CD4-positive, alpha-beta T cell treated with Interleukin-1 beta for 1 hour (primary cell): Measurements from ENCODE around the gene FOXC2.
A peak's percentile ranks its signal among the peaks of the same experiment; 100 is the strongest.
"Not testable (repeated sequence)": the region's sequence is repeated elsewhere in the genome, so short reads cannot be mapped to it uniquely, and the experiment has no call there.

ENCODE experiments used
- DNase-seq, 2 donors: peaks; one replicate each; pipeline ENCODE4 v3.0.0-alpha.2; 2020 to 2022

The FOXC2 gene

GRCh38 chr16:86575095-86575685 lies 8.6 kb downstream of the FOXC2 start:
- DNase-seq: no peak

DNA sequence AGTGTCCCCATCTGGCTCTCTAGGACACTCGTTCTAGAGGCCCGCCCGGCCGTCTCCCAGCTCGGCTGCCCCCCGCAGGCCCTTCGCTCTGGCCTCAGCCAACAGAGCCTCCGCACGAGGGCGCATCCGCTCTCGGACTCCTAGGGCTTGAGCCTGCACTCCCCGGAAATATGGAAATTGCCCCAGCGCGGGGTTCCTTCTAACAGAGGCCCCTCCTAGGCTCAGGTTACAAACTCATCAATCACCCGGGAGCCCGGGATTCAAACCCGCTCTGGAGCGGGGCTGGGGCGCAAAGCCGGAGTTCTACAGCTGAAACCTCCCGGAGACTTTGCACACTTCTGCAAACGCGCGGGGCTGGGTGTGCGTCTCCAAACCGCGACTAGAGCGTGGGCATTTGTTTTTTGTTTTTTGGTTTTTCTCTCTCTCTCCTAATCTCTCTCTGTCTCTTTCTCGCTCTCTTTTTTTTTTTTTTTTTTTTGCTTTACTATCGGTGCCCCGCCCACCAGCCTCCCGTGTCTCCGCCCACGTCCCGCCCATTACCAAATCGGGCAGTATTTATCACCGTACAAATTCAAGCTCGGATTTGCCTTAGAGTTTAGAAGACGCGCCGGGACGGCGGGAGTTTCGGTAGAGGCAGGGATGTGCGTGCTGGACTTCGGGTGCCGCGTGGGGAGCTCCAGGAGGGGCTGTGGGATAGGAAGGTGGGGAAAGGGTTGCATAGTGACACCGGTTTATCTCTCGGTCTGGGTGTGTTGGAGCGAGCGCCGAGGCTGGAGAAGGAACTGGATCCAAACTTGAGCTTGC lies 9.3 kb downstream of the FOXC2 start:
- peak; percentile 25 to 35 for DNase-seq

- no peak for DNase-seq
These were observed 10.1 kb downstream of the FOXC2 start for GRCh38 chr16:86576591-86577313.

DNA sequence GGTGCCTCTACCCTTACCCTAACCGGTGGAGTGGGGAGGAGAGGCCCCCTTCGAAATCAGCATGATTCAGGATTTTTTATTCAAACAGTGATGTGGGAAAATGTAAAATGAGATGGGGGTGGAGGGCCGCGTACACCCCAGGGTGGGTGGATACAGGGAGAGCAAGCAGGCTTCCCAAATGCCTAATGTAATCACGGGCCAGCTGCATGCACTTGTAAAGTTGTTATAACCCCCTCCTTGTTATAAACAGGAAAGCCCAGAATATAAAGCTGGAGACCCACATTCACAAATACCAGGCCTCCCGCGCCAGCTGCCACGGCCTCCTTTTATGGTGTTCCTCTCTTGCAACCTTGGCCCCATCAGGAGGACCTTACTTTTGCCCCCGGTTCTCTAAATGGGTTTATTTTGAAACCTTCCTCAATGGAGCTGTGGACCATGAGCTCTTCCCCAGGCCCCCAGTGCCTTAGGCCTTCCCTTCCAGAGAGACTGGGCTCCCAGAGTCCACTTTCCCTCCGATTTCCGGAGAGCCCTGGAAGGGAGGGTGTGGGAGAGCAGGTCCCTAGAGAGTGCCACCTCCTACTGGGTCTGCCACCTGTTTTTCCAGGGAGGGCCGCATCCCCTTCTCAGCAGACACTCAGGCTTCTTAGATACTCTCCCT lies 10.8 kb downstream of the FOXC2 start:
- no peak for DNase-seq

- DNase-seq: no peak
These were observed 11.5 kb downstream of the FOXC2 start, which contains the start of gene FOXL1 for GRCh38 chr16:86578061-86578599. TSS of gene FOXL1 (plus strand) at chr16:86578549. CDS start at chr16:86578724, 175 bp downstream.

DNA sequence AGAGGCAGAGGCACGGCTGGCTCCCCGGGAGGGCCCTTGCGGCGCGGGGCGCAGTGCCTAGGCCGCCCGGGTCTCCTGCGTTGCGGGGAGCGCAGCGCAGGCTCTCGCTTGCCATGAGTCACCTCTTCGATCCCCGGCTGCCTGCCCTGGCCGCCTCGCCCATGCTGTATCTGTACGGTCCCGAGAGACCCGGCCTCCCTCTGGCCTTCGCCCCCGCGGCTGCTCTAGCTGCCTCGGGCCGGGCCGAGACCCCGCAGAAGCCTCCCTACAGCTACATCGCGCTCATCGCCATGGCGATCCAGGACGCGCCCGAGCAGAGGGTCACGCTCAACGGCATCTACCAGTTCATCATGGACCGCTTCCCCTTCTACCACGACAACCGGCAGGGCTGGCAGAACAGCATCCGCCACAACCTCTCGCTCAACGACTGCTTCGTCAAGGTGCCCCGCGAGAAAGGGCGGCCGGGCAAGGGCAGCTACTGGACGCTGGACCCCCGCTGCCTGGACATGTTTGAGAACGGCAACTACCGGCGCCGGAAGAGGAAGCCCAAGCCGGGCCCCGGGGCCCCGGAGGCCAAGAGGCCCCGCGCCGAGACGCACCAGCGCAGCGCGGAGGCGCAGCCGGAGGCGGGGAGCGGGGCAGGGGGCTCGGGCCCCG lies 12.1 kb downstream of the FOXC2 start:
- DNase-seq: no peak

DNA sequence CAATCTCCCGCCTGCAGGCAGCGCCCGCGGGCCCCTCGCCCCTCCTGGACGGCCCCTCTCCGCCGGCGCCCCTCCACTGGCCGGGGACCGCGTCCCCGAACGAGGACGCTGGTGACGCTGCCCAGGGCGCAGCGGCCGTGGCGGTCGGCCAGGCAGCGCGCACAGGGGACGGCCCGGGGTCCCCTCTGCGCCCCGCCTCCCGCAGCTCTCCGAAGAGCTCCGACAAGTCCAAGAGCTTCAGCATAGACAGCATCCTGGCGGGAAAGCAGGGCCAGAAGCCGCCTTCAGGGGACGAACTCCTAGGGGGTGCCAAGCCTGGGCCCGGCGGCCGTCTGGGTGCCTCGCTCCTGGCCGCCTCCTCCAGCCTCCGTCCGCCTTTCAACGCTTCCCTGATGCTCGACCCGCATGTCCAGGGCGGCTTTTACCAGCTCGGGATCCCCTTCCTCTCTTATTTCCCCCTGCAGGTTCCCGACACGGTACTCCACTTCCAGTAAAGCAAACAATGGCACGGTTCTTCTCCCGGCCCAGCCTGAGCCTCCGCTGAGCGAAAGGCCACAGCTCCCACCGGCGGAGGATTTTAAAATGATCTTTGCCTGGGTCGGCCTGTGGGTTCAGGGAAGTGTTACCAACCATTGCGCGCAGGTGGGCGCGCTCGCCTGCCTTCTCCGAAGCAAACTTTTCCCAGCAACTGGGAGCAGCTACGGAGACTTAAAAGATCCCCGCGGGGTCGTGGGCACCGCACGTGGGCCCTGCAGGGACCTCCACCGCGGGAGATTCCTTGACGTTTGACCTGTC lies 12.8 kb downstream of the FOXC2 start:
- no peak for DNase-seq

DNA sequence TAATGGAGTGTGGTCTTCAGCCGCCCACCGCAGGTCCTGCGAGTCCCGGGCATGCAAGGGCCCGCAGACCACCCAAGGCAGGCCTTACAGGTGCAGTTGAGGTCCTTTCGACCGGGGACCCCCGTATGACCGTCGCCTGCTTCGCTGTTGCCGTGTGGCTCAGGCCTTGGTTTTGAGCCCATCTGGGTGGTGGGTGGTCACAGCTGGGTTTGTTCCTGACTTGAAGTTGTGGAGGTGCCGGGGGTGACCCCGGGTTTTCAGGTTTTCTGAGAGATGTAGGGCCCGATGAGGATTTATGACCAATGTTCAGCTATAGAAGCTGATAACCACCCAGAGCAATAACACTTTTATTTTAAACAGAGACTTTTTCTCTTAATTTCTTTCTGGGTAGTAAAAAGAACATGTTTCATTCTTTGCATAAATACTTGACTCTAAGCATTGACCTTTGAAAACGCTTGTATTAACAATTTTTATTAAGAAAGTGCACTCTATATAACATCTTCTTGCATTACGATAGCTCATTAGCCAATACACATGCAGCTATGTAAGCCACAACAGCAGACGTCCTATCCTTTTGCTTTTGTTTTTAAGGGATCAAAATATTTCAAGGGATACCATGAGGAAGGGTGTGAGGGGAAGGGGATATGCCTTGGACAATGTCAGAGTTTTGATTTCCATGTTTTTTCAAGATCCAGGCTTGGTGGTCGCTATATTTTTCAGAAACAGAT lies 13.6 kb downstream of the FOXC2 start:
- DNase-seq: no peak

GRCh38 chr16:86580791-86581170 lies 14.2 kb downstream of the FOXC2 start:
- no peak for DNase-seq

DNA sequence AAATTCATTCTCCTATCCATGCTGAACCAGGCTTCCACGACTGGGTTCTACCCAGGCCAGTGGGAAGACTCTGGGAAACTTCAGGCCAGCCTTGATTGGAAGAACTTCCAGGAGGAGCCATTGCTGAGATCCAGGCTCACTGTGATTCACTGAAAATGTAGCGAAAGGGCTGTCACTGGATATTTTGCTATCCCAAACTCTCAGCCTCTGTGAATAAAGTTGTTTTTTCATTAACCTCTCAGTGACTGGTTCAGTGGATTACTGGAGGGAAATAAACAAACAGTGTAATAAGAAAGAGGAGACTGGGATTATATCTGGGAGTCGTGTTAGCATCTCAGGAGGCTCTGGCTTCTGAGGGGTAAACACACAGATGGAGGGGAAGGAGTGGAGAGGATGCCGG lies 14.8 kb downstream of the FOXC2 start:
- DNase-seq: no peak

- no peak for DNase-seq
These were observed 17.5 kb downstream of the FOXC2 start for GRCh38 chr16:86584071-86584685.

DNA sequence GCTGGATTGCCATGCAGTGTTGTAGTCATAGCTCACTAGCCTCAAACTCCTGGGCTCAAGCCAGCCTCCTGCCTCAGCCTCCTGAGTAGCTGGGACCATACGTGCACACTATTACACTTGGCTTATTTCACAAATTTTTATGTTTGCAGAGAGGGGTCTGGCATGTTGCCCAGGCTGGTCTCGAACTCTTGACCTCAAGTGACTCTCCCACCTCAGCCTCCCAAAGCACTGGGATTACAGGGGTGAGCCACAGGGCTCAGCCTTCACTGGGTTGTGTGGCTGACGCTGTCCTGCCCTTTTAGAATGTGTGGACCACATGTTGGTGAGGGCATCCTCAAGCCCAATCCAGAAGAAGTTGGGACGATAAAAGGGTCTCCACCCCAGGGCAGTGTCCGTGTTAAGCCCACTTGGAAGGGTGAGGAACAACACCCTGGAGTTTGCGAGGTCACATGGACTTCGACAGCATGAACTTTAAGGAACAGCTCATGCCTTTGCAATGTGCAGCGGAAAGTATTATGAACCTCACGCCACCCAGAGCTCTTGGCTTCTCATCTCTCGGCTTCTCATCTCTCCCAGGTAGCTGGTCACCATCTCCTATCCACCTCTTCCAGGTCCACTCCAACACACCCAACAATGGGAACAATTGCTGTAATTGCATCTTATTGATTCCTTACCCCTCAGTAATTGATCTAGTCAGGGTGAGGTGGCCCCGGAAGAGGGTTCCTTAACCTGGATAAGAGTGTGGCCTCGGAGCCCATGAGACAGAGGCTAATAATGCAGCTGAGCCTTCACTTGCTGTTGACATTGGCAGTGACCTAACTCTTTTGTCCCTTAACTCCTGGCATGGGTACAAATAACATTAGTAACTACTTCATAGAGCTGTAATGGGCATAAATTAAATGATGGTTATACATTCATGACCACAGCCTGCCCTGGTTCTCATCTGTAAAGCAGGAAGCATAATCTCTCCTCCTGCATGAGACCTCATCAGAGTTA lies 18.4 kb downstream of the FOXC2 start:
- no peak for DNase-seq

DNA sequence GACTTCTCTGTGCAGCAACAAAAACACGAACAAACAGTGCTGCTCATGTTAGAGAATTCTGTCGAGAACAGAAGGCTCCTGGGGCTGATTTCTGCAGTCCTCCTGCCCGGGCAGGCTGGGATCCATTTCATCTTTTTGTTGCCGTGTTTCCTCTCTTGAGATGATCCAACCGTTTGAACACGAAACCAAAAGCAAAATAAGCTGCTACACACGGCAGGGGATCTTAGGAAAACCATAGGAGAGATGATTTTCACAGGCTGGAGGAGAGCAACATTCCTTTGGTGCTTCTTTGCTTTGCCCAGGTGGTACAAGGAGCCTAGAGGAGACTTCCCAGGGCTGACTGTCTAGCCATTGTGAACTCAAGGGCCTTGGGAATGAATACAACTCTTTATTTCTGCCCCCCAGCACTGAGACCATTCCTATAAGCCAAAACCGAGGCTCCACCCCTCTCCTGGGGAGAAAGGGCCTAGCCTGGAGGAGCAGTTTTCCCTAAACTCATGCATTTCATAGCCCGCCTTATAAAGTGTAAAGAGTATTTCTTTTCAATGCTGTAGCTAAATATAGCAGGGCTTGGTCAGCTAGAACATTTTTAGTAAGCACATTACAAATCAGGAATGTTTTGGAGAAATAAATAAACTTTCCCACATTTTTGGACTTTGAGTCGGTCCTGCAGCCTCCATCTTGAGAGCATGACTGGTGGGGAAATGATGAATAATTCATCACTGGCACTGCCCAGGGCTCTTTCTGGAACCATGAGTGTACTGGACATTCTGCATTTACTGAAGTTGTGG lies 19.4 kb downstream of the FOXC2 start:
- no peak for DNase-seq

DNA sequence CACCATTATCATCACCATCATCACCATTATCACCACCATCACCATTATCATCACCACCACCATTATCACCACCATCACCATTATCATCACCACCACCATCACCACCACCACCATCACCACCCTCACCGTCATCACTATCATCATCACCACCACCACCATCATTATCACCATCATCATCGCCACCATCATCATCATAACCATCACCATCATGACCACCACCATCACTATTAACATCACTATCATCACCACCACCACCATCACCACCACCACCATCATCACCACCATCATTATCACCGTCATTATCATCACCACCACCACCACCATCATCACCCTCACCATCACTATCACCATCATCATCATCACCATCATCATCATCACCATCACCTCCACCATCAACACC lies 20.9 kb downstream of the FOXC2 start:
- no peak for DNase-seq

GRCh38 chr16:86587955-86588354 lies 21.3 kb downstream of the FOXC2 start:
- not testable (repeated sequence) for DNase-seq

DNA sequence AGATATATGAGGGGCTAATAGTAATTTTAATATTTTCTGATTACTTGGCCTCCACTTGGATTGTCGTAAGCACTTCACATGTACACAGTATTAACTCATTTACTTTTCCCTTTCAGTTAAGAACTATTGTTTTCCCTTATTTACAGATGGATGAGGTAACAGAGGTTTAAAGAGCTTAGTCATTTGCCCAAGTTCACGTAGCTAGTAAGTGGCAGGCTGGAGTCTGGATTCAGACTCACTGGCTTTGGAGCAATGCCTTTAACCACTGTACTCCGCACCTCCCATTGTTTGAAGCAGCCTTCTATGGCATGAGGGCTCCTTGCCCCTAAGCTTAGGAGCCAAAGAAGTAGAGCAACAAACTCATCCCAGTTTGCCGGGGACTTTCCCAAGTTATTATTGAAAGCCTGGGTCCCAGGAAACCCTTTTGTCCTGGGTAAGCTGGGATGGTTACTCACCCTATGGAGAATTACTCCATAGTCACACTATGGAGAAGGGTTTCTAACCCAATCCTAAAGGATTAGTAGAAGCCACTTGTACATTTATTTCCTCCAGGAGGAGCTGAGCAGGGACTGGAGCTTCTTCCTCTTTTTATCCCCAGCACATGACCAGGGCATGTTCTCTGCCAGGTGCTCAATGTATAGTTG lies 24.0 kb downstream of the FOXC2 start:
- DNase-seq: no peak

- DNase-seq: no peak
These were observed 24.6 kb downstream of the FOXC2 start for GRCh38 chr16:86591270-86591669.
